HEK293T (cell line): ENCODE data around the gene TFIP11.

Experiments used
- CTCF ChIA-PET: fragments of 350-600 bp; formaldehyde crosslinking; extraction: SDS; loops from one replicate; lab custom pipeline; 2021; ENCODE audit warnings: antibody characterized with exemption, inconsistent platforms; lab: Yijun Ruan, JAX
- POLR2A ChIA-PET: fragments of 350-600 bp; formaldehyde crosslinking; extraction: SDS; loops from one replicate; lab custom pipeline; 2020; ENCODE audit warnings: antibody characterized with exemption, inconsistent platforms; lab: Yijun Ruan, JAX
- DNase-seq: peaks from one replicate; pipeline ENCODE4 v3.0.0; 2012; ENCODE audit warnings: mixed read lengths; ENCODE audit errors: extremely low spot score
- ARNT ChIP-seq: fragments of 450-650 bp; IDR thresholded peaks from 2 replicates; pipeline ENCODE4 v1.6.1; 2017; ENCODE audit warnings: mild to moderate bottlenecking
- BHLHE40 ChIP-seq: fragments of 450-650 bp; IDR thresholded peaks from 2 replicates; pipeline ENCODE4 v1.6.1; 2016; ENCODE audit warnings: mild to moderate bottlenecking, moderate library complexity, borderline replicate concordance
- CTBP1 ChIP-seq: fragments of 450-650 bp; IDR thresholded peaks from 2 replicates; pipeline ENCODE4 v1.6.1; 2016; ENCODE audit warnings: borderline replicate concordance
- ELF4 ChIP-seq: fragments of 450-650 bp; IDR thresholded peaks from 2 replicates; pipeline ENCODE4 v1.6.1; 2017; ENCODE audit warnings: antibody characterized with exemption
- FOXA1 ChIP-seq: fragments of 450-650 bp; IDR thresholded peaks from 2 replicates; pipeline ENCODE4 v1.6.1; 2016; ENCODE audit warnings: mild to moderate bottlenecking
- FOXK2 ChIP-seq: fragments of 450-650 bp; IDR thresholded peaks from 2 replicates; pipeline ENCODE4 v1.6.1; 2016; ENCODE audit warnings: mild to moderate bottlenecking
- FOXM1 ChIP-seq: fragments of 450-650 bp; IDR thresholded peaks from 2 replicates; pipeline ENCODE4 v1.6.1; 2017; ENCODE audit warnings: mild to moderate bottlenecking, borderline replicate concordance
- HDGF ChIP-seq: fragments of 450-650 bp; IDR thresholded peaks from 2 replicates; pipeline ENCODE4 v1.6.1; 2017; ENCODE audit warnings: antibody characterized with exemption, borderline replicate concordance
- L3MBTL2 ChIP-seq: fragments of 450-650 bp; conservative IDR thresholded peaks from 2 replicates; pipeline ENCODE4 v1.6.1; 2016; ENCODE audit warnings: mild to moderate bottlenecking
- LEF1 ChIP-seq: fragments of 450-650 bp; IDR thresholded peaks from 2 replicates; pipeline ENCODE4 v1.6.1; 2017; ENCODE audit warnings: mild to moderate bottlenecking, borderline replicate concordance
- NFRKB ChIP-seq: fragments of 450-650 bp; IDR thresholded peaks from 2 replicates; pipeline ENCODE4 v1.6.1; 2016; ENCODE audit warnings: mild to moderate bottlenecking, moderate library complexity
- PKNOX1 ChIP-seq: fragments of 450-650 bp; IDR thresholded peaks from 2 replicates; pipeline ENCODE4 v1.6.1; 2016
- SP1 ChIP-seq: fragments of 450-650 bp; IDR thresholded peaks from 2 replicates; pipeline ENCODE4 v1.6.1; 2017
- SUZ12 ChIP-seq: fragments of 450-650 bp; IDR thresholded peaks from 2 replicates; pipeline ENCODE4 v1.6.1; 2016; ENCODE audit warnings: mild to moderate bottlenecking
- TARDBP ChIP-seq: fragments of 450-650 bp; IDR thresholded peaks from 2 replicates; pipeline ENCODE4 v1.6.1; 2016
- ZNF384 ChIP-seq: fragments of 450-650 bp; IDR thresholded peaks from 2 replicates; pipeline ENCODE4 v1.6.1; 2016

TFIP11 gene

GRCh38 chr22:26515931-26516330 is 3.7 kb upstream of the TFIP11 start:
- ChIA-PET CTCF (no interaction called here), POLR2A (interaction anchor here (2.1 kb wide), 1 partner anchor 32 kb away, joined by 8 read pairs; the partner anchor contains the start of genes HPS4 and SRRD)
- no peak for TF ChIP-seq LEF1
- no peak for TF ChIP-seq FOXA1
- TF ChIP-seq FOXM1, result no peak
- no peak for DNase-seq

DNA sequence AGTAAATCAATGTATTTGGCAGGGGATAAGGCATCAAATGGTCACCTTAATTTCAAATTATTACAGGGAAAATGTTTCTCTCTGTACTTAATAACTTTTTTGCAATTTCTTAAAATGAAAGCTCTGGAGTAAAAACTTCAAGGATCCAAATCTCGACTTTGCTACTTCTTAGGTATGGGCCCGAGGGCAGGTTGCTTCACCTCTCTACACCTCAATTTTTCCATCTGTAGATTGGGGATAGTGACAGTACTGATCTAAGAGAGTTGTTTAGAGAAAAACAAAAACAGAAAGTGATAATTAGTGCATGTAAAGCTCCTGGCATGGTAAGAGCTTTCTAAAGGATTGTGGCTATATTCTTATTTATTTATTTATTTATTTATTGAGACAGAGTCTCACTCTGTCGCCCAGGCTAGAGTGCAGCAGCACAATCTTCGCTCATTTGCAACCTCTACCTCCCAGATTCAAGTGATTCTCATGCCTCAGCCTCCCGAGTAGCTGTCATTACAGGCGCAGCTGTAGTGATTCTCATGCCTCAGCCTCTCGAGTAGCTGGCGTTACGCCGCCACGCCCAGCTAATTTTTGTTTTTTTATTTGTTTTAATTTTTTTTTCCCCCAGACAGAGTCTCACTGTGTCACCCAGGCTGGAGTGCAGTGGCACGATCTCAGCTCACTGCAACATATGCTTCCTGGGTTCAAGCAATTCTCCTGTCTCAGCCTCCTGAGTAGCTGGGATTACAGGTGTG is 2.3 kb upstream of the TFIP11 start:
- ChIA-PET POLR2A (interaction anchor here (1.0 kb wide), 1 partner anchor 8 kb away, joined by 3 read pairs; no protein-coding TSS in a partner anchor), CTCF (no interaction called here)
- no peak for DNase-seq
- no peak for TF ChIP-seq CTBP1
- no peak for TF ChIP-seq TARDBP
- TF ChIP-seq NFRKB, result no peak
- no peak for TF ChIP-seq FOXM1
- no peak for TF ChIP-seq FOXA1
- TF ChIP-seq ZNF384, result no peak
- no peak for TF ChIP-seq ARNT

DNA sequence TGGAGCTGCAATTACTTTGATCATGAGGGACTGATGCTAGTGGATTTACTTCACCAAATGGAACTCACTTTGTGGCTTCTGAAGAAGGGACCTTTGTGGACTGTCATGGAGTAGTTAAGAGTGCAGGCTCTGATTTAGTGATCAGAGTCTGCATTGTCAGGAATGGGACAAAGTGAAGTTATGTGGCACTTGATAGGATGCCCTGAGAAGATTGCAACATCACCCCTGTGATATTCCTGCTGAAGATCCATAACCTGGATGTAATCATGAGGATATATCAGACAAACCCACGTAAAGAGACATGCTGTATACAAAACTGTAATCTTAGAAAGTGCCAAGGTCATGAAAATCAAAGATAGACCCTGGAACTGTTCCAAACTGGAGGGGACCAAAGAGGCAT is 1.6 kb upstream of the TFIP11 start:
- ChIA-PET CTCF (no interaction called here), POLR2A (no interaction called here)
- no peak for DNase-seq
- no peak for TF ChIP-seq HDGF
- no peak for TF ChIP-seq L3MBTL2
- TF ChIP-seq PKNOX1, result no peak
- TF ChIP-seq SP1, result no peak
- no peak for TF ChIP-seq SUZ12
- no peak for TF ChIP-seq ZNF384
- no peak for TF ChIP-seq FOXK2
- TF ChIP-seq FOXM1, result no peak
- no peak for TF ChIP-seq BHLHE40
- TF ChIP-seq CTBP1, result no peak
- TF ChIP-seq ARNT, result no peak
- no peak for TF ChIP-seq ELF4
- TF ChIP-seq LEF1, result no peak

GRCh38 chr22:26508148-26508547 is 4.1 kb downstream of the TFIP11 start:
- no peak for DNase-seq
- TF ChIP-seq ELF4 (no peak), CTBP1 (no peak), FOXM1 (no peak), SUZ12 (no peak), FOXK2 (no peak), PKNOX1 (no peak), ZNF384 (no peak)
- POLR2A ChIA-PET, result interaction anchor here (1.2 kb wide), 1 partner anchor 25 kb away, joined by 3 read pairs; the partner anchor contains the start of genes HPS4 and SRRD
- CTCF ChIA-PET, result no interaction called here

DNA sequence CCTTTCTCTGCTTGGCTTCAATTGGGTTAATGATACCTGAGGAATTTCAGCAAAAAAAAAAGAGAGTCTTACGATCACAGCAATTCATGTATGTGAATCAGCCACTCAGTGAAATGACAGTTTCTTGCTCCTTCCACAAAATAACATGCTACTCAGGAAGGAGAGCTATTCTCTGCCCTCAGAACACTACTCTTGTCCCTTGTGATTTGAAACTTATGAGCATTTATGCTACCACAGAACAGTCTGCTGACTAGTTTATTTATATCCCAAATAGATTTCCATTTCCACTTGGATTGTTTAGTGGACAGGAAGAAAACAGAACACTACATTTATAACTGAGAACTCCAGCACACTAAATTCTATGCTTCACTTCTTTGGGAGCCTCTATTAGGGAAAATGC is 8.5 kb downstream of the TFIP11 start:
- POLR2A ChIA-PET, result interaction anchor here (0.6 to 1.9 kb wide), 2 partner anchors 20 to 27 kb away, joined by 3 to 8 read pairs; partner anchors contain the start of genes HPS4 and SRRD

More for the DNA sequence above, 8.5 kb downstream of the TFIP11 start:
- DNase-seq, result no peak
- CTCF ChIA-PET, result interaction anchor here (1.0 kb wide), 1 partner anchor 9 kb away, joined by 3 read pairs; the partner anchor contains the start of gene TFIP11
- TF ChIP-seq HDGF (no peak), PKNOX1 (no peak), TARDBP (no peak), BHLHE40 (no peak), SUZ12 (no peak), LEF1 (no peak), NFRKB (no peak), FOXA1 (no peak), ZNF384 (no peak), SP1 (no peak), ARNT (no peak), FOXK2 (no peak), CTBP1 (no peak)
